Right hindlimb (tissue), 1 donor: ENCODE results near the gene AGRN.
"Not testable (repeated sequence)": the region's sequence is repeated elsewhere in the genome, so short reads cannot be mapped to it uniquely, and the experiment has no call there.

ENCODE experiments used
- DNase-seq: peaks from one replicate; pipeline ENCODE4 v3.0.0-alpha.2; 2018

The AGRN gene

GRCh38 chr1:981955-982558 lies 37.9 kb upstream of the AGRN start, which contains the start of gene PERM1:
PERM1 (minus strand) TSS chr1:982093; CDS start chr1:981029, 1,064 bp downstream.
- DNase-seq: peak; percentile 17

- DNase-seq: no peak
Measured at GRCh38 chr1:982765-983436, 37.0 kb upstream of the AGRN start.

- DNase-seq: peak; percentile 61
Measured at GRCh38 chr1:983798-984475, 36.0 kb upstream of the AGRN start.

GRCh38 chr1:984476-984814 lies 35.5 kb upstream of the AGRN start:
- no peak for DNase-seq

GRCh38 chr1:985126-985525 lies 34.8 kb upstream of the AGRN start:
- DNase-seq: no peak

- not testable (repeated sequence) for DNase-seq
Measured at GRCh38 chr1:988061-988460, 31.9 kb upstream of the AGRN start.

- not testable (repeated sequence) for DNase-seq
Measured at GRCh38 chr1:991275-991674, 28.6 kb upstream of the AGRN start.

GRCh38 chr1:991895-992294 lies 28.0 kb upstream of the AGRN start:
- DNase-seq: no peak

GRCh38 chr1:992362-992761 lies 27.6 kb upstream of the AGRN start:
- no peak for DNase-seq

- no peak for DNase-seq
Measured at GRCh38 chr1:993379-993995, 26.4 kb upstream of the AGRN start.

- not testable (repeated sequence) for DNase-seq
Measured at GRCh38 chr1:994546-994945, 25.4 kb upstream of the AGRN start.

GRCh38 chr1:995665-996633 lies 24.0 kb upstream of the AGRN start:
- DNase-seq: no peak

GRCh38 chr1:996851-997712 lies 22.8 kb upstream of the AGRN start:
- DNase-seq: peak; percentile 31

- DNase-seq: peak; percentile 46
Measured at GRCh38 chr1:997713-997992, 22.3 kb upstream of the AGRN start.

GRCh38 chr1:997993-998744 lies 21.8 kb upstream of the AGRN start:
- peak; percentile 57 for DNase-seq

- DNase-seq: peak; percentile 48
Measured at GRCh38 chr1:998745-998994, 21.2 kb upstream of the AGRN start.

GRCh38 chr1:998995-999724 lies 20.8 kb upstream of the AGRN start:
- peak; percentile 65 for DNase-seq

- peak; percentile 94 for DNase-seq
Measured at GRCh38 chr1:999725-1000356, 20.1 kb upstream of the AGRN start, which contains the start of gene HES4. HES4 (minus strand) TSS chr1:1000097; CDS start chr1:999973, 124 bp downstream.

GRCh38 chr1:1000357-1001056 lies 19.4 kb upstream of the AGRN start:
- peak; percentile 91 for DNase-seq
